HepG2 (cell line): ENCODE data around the gene MAPKAPK3. TPM values are rescaled to one million over a fixed set of nuclear protein-coding genes. Genes with fewer than 3 reads are reported as not detected.

Source experiments
- ARID3A ChIP-seq: IDR thresholded peaks from 2 replicates; pipeline ENCODE4 v1.6.1; 2012; ENCODE audit warnings: low read depth, low read length, improper control_type of control experiment
- GMEB1 ChIP-seq: sonication (generic); formaldehyde crosslinking; IDR thresholded peaks from 2 replicates; pipeline ENCODE4 v1.5.1; 2020; ENCODE audit warnings: missing genetic modification reagents, mild to moderate bottlenecking, borderline replicate concordance
- MEF2D ChIP-seq: sonication (generic); formaldehyde crosslinking; IDR thresholded peaks from 2 replicates; pipeline ENCODE4 v1.5.1; 2020; ENCODE audit warnings: mild to moderate bottlenecking, missing genetic modification reagents
- MLXIP ChIP-seq: sonication (generic); formaldehyde crosslinking; IDR thresholded peaks from 2 replicates; pipeline ENCODE4 v1.9.0; 2021; ENCODE audit warnings: missing genetic modification reagents, borderline replicate concordance
- POLR2AphosphoS2 ChIP-seq: IDR thresholded peaks from 2 replicates; pipeline ENCODE4 v1.6.1; 2011; ENCODE audit warnings: low read depth, low read length, improper control_type of control experiment
- PRDM4 ChIP-seq: sonication (generic); formaldehyde crosslinking; IDR thresholded peaks from 2 replicates; pipeline ENCODE4 v1.9.0; 2021; ENCODE audit warnings: missing genetic modification reagents, borderline replicate concordance
- REPIN1 ChIP-seq: sonication (generic); formaldehyde crosslinking; IDR thresholded peaks from 2 replicates; pipeline ENCODE4 v1.8.0; 2022; ENCODE audit warnings: missing genetic modification reagents, low read depth, mild to moderate bottlenecking, borderline replicate concordance
- SIX1 ChIP-seq: sonication (generic); formaldehyde crosslinking; IDR thresholded peaks from 2 replicates; pipeline ENCODE4 v1.4.0; 2020; ENCODE audit warnings: missing genetic modification reagents, borderline replicate concordance
- SMARCC2 ChIP-seq: fragments of 450-650 bp; IDR thresholded peaks from 2 replicates; pipeline ENCODE4 v1.6.1; 2017; ENCODE audit warnings: antibody characterized with exemption, mild to moderate bottlenecking
- SNAI1 ChIP-seq: sonication (generic); formaldehyde crosslinking; IDR thresholded peaks from 2 replicates; pipeline ENCODE4 v1.5.0; 2020; ENCODE audit warnings: mild to moderate bottlenecking, missing genetic modification reagents, borderline replicate concordance
- TIGD3 ChIP-seq: sonication (generic); formaldehyde crosslinking; IDR thresholded peaks from 2 replicates; pipeline ENCODE4 v1.5.1; 2020; ENCODE audit warnings: mild to moderate bottlenecking, missing genetic modification reagents, borderline replicate concordance
- ZNF282 ChIP-seq: fragments of 450-650 bp; IDR thresholded peaks from 2 replicates; pipeline ENCODE4 v1.6.1; 2018; ENCODE audit not compliant: partially characterized antibody
- ZNF30 ChIP-seq: sonication (generic); formaldehyde crosslinking; IDR thresholded peaks from 2 replicates; pipeline ENCODE4 v1.5.0; 2020; ENCODE audit warnings: mild to moderate bottlenecking, missing genetic modification reagents
- ZNF337 ChIP-seq: sonication (generic); formaldehyde crosslinking; IDR thresholded peaks from 2 replicates; pipeline ENCODE4 v1.5.1; 2020; ENCODE audit warnings: missing genetic modification reagents, low read depth, mild to moderate bottlenecking, borderline replicate concordance
- ZNF788 ChIP-seq: sonication (generic); formaldehyde crosslinking; IDR thresholded peaks from 2 replicates; pipeline ENCODE4 v1.5.0; 2020; ENCODE audit warnings: mild to moderate bottlenecking, missing genetic modification reagents, borderline replicate concordance
- ZSCAN29 ChIP-seq: sonication (generic); formaldehyde crosslinking; conservative IDR thresholded peaks from 2 replicates; pipeline ENCODE4 v1.4.0; 2020; ENCODE audit warnings: mild to moderate bottlenecking, missing genetic modification reagents
- polyA plus RNA-seq, 8 experiments: library from polyadenylated mRNA; depleted of rRNA in 3 of 8; stranded (reverse) in 7 of 8; unstranded in 1 of 8; fragments of >200 nt; fragmentation: Illumina TruSeq in 4 of 8; extraction: Trizol in 4 of 8; gene quantifications; 2 replicates each; pipeline versions ENCODE4 v1.2.1 to v1.2.3, GENCODE V29; 2011 to 2016; ENCODE audit warnings: low read depth in 4 of 8, missing spikeins in 1 of 8, mixed read lengths in 1 of 8; ENCODE audit not compliant: insufficient read depth in 1 of 8
- total RNA-seq, 5 experiments: library from RNA; depleted of rRNA; stranded (reverse); fragments of >200 nt; fragmentation: Illumina TruSeq; extraction: Trizol; gene quantifications; 2 replicates each; pipeline ENCODE4 v1.2.3, GENCODE V29; 2016; ENCODE audit warnings: low read depth in 1 of 5

The MAPKAPK3 gene
- total and polyA plus RNA-seq, 2 of the 13 experiments (the other 11 are each of a cell fraction or from before 2014, with no cell fraction given) = 39.9 to 41.2 TPM

GRCh38 chr3:50568947-50569749, 47.8 kb upstream of the MAPKAPK3 start, which contains the start of gene HEMK1 (continued):
- TF ChIP-seq REPIN1 (CRISPR knock-in tag) (peak; percentile 74; the same call in 1 of the 2 replicates), SMARCC2 (no peak), ZSCAN29 (peak; percentile 76; the same call in 1 of the 2 replicates), PRDM4 (CRISPR knock-in tag) (no peak), MEF2D (CRISPR knock-in tag) (peak; percentile 78), TIGD3 (CRISPR knock-in tag) (0 out of 2 replicates have a peak, but pooled peaks have one; percentile 26), POLR2AphosphoS2 (no peak), GMEB1 (peak; percentile 88), SIX1 (CRISPR knock-in tag) (no peak), ARID3A (no peak), ZNF30 (CRISPR knock-in tag) (no peak), SNAI1 (CRISPR knock-in tag) (peak; percentile 82; the same call in 1 of the 2 replicates), ZNF788 (CRISPR knock-in tag) (peak; percentile 66; the same call in 1 of the 2 replicates), ZNF337 (CRISPR knock-in tag) (no peak), MLXIP (CRISPR knock-in tag) (no peak), ZNF282 (no peak)
